Activated CD8-positive, alpha-beta memory T cell treated with anti-CD3 and anti-CD28 coated beads for 48 hours (primary cell): ENCODE results near the gene GGA2.
"Not testable (repeated sequence)": the region's sequence is repeated elsewhere in the genome, so short reads cannot be mapped to it uniquely, and the experiment has no call there.

Experiments used
- DNase-seq, 3 experiments: peaks; one replicate each; pipeline ENCODE4 v3.0.0-alpha.2; 2020; ENCODE audit warnings: low read depth in 2 of 3, low spot score in 2 of 3

The GGA2 gene

GRCh38 chr16:23524886-23525285 is 14.6 kb upstream of the GGA2 start:
- no peak for DNase-seq

DNA sequence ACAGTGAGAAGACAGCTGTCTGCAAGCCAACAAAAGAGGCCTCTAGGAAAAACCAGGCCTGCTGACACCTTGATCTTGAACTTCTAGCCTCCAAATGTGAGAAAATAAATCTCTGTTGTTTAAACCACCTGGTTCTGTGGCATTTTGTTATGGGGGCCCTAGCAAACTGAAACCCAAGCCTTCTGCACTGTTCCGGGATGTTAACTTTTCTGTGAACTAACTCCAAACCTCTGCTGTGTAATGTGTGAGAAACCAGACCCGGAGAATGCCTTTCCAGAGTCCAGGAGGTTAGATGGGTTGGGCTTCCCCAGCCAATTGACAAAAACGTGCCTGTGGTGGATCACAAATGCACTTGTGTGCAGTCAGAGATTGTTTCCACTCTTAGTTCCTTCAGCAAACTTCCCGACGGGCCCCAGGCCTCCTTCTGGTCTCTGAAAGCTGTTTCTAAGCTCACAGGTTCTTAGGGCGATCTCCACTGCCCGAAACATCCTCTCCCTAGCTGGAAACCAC is 13.6 kb upstream of the GGA2 start:
- no peak for DNase-seq

GRCh38 chr16:23523321-23523720 is 13.0 kb upstream of the GGA2 start:
- DNase-seq = no peak

- DNase-seq = no peak
Measured at GRCh38 chr16:23521965-23522364, 11.7 kb upstream of the GGA2 start.

- DNase-seq = no peak
Measured at GRCh38 chr16:23521037-23521743, 10.9 kb upstream of the GGA2 start.

DNA sequence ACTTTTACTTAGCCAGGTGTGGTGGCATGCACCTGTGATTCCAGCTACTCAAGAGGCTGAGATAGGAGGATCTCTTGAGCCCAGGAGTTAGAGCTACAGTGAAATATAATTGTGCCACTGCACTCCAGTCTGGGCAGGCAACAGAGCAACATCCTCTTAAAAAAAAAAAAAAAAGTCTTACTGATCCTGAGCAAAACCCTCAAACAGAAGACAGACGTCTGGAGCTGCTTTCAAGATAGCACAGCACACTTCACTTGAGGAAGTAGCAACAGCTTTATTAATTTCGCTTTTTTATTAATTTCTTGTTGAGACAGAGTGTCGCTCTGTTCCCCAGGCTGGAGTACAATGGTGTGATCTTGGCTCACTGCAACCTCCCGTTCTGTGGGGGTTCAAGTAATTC is 10.2 kb upstream of the GGA2 start:
- no peak for DNase-seq

DNA sequence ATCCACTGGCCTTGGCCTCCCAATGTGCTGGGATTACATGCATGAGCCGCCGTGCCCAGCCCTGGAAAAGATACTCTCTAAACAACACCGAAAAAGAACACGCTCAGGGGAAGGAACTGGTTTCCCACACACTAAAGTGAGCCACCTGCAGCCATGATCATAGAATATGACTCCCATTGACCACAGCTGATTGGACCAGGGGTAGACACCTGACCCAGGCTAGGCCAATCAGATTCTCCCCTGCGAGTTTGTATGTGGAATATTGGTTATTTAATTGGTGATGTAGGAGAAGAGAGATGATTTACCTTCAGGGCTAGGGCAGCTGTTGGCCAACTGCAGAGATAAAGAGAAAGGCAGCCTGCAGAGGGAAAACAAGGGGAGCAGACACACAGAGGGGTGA is 9.0 kb upstream of the GGA2 start:
- no peak for DNase-seq

DNA sequence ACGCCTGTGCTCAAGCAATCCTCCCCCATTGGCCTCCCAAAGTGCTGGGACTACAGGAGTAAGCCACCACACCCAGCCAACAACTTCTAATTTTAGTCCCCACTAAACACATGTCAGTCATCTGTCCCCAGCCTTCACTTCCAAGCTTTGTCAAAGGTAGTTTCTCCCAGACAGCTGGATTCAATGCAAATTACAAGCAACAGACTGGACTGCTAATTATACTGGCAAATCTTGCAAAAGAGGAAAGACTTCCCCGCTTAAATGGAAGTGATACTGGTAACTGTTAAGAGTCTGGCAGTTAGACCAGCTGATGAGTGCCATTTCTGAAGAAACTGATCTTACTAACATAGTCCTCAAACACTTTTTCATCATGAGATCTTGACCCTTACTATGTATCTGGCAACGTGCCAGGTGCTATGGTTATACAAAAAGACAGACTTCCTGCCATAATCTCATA is 8.2 kb upstream of the GGA2 start:
- DNase-seq = no peak

GRCh38 chr16:23516366-23517137 is 6.3 kb upstream of the GGA2 start:
- no peak for DNase-seq

- DNase-seq = no peak
Measured at GRCh38 chr16:23515881-23516280, 5.6 kb upstream of the GGA2 start.

GRCh38 chr16:23514381-23515152 is 4.3 kb upstream of the GGA2 start:
- DNase-seq = peak in 1 of 3 experiments; percentile 4

- DNase-seq = no peak
Measured at GRCh38 chr16:23512168-23512695, 1.9 kb upstream of the GGA2 start.

DNA sequence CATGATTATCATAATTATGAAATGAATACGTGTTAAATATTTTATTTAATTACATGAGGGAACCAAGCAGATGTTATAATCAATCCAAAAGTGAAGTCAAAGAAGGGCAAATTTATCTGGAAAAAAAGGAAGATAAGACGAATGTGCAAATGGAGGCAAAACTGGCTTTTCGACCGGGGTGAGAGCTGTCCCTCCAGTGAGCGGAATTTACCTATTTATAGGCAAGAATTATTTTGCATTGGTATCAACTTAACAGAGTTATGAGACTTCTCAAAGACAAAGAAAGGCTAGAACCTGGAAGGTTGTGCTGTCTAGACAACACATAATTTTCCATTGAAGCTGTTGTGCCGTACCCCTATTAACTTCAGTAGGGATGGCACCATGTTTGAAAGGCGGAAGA is 1.4 kb upstream of the GGA2 start:
- DNase-seq = no peak

DNA sequence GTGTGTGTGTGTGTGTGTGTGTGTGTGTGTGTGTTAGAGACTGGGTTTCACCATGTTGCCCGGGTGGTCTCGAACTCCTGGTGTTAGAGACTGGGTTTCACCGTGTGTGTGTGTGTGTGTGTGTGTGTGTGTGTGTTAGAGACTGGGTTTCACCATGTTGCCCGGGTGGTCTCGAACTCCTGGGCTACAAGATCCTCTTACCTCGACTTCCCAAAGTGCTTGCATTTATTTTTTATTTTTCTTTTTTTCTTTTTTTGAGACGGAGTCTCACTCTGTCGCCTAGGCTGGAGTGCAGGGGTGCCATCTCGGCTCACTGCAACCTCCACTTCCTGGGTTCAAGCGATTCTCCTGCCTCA is 599 bp upstream of the GGA2 start:
- DNase-seq = not testable (repeated sequence)

- DNase-seq = no peak
Measured at GRCh38 chr16:23509782-23510163, 521 bp downstream of the GGA2 start.

- no peak for DNase-seq
Measured at GRCh38 chr16:23509441-23509754, 896 bp downstream of the GGA2 start.

GRCh38 chr16:23508589-23509440 is 1.5 kb downstream of the GGA2 start:
- DNase-seq = no peak

GRCh38 chr16:23506606-23506994 is 3.7 kb downstream of the GGA2 start:
- DNase-seq = no peak

DNA sequence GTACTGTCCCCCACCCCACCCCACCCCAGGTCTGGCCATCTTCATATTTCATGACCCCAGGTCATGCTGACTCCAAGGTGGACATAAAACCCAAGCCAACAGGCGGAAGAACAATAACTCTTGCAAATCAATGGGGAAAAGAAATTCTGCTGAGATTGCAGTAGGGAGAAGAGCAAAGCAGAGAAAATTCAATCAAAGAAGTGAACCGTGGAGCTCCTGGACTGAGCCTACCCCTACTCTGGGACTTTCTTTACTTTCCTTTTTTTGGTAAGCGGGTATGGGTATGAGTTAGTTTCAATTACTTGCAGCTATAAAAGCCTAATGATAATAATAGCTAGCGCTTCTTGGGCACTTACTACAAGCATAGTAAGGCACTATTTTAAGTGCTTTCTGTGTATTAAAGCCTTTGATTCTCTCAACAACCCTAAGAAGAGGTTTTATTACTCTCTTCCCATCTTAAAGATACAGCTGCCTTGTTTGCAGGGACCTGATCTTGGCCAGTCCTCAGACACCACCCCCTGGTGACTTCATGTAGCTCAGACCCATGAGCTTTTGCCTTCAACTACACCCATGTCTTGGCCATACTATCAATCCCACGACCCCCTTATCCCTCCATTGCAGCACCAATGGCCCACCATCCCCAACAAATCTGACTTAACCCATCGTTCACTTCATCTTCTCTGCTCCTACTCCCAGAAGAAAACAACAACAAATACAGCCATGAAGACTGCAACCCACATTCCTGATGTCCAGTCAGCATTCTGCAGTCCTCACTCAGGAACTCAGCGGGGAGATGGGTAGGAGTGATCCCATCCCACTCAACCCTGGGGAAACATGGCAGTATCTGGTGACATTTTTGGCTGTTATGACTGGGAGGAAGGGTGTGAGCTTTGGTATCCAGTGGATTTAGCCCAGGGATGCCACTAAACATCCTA is 4.4 kb downstream of the GGA2 start:
- DNase-seq = no peak

- no peak for DNase-seq
Measured at GRCh38 chr16:23505180-23505665, 5.1 kb downstream of the GGA2 start.
